Chondrocyte (in vitro differentiated cells): Measurements from ENCODE around the gene ETV1. TPM values are rescaled to one million over a fixed set of nuclear protein-coding genes. Genes with fewer than 3 reads are reported as not detected.

Source experiments
- DNase-seq: peaks from one replicate; pipeline ENCODE4 v3.0.0; 2021; ENCODE audit warnings: mixed read lengths, low spot score
- H3K27ac Mint-ChIP-seq: one replicate; pipeline ENCODE4 v1.8.0; 2021; ENCODE audit warnings: mild to moderate bottlenecking, moderate library complexity, mixed read lengths; ENCODE audit not compliant: unreplicated experiment
- H3K27me3 Mint-ChIP-seq: 2 replicates; pipeline ENCODE4 v1.8.0; 2021; ENCODE audit warnings: low read depth, mixed read lengths
- H3K36me3 Mint-ChIP-seq: 2 replicates; pipeline ENCODE4 v1.8.0; 2021; ENCODE audit warnings: low read depth, mixed read lengths
- H3K4me1 Mint-ChIP-seq: 2 replicates; pipeline ENCODE4 v1.8.0; 2021; ENCODE audit warnings: low read depth, mild to moderate bottlenecking, mixed read lengths
- H3K4me3 Mint-ChIP-seq: one replicate; pipeline ENCODE4 v1.8.0; 2021; ENCODE audit warnings: mild to moderate bottlenecking, moderate library complexity, mixed read lengths; ENCODE audit not compliant: unreplicated experiment
- H3K9me3 Mint-ChIP-seq: 2 replicates; pipeline ENCODE4 v1.8.0; 2021; ENCODE audit warnings: low read depth, mixed read lengths
- total RNA-seq: library from RNA; stranded (reverse); gene quantifications from 3 replicates; pipeline ENCODE4 v1.2.1, GENCODE V29; 2021
- TF ChIP-seq, protein P1 (sequence below): fragments of 200-600 bp; sonication (generic); IDR thresholded peaks from 2 replicates; pipeline ENCODE4 v1.5.0; 2021; ENCODE audit warnings: antibody characterized with exemption, mild to moderate bottlenecking, moderate library complexity

The ETV1 gene
- total RNA-seq, 1 donor from 2014 or later, result 2.7 TPM

DNA sequence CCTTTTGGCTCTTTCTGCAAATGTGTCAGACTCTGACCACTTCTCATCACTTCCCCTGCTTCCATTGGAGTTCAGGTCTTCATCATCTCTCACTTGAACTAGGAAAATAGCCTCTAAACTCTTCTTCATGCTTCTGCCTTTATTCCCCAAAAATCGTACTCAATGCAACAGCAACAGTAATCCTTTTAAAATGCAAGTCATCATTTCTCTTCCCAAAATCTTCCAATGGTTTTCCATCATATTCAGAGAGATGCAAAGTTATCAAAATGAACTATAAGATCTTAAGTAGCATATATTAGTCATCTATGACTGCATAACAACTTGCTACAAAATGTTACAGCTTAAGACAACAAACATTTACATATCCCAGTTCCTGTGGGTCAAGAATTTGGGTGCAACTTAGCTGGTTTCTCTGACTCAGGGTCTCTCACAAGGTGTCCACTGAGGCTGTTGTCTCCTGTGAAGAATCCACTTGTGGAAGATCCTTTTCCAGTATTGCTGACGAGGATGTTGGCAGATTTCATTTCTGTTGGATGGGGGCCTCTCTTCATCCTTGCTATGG is 31.0 kb upstream of the ETV1 start:
- Mint-ChIP-seq H3K4me3 (no peak overlapping the region), H3K9me3 (no peaks in the 10 kb centered on the region), H3K27ac (no peak overlapping the region), H3K27me3 (no peaks in the 10 kb centered on the region), H3K36me3 (no peaks in the 10 kb centered on the region), H3K4me1 (peaks cover 6% of the 10 kb centered on the region)
- no peak for DNase-seq
- TF ChIP-seq, protein P1, sequence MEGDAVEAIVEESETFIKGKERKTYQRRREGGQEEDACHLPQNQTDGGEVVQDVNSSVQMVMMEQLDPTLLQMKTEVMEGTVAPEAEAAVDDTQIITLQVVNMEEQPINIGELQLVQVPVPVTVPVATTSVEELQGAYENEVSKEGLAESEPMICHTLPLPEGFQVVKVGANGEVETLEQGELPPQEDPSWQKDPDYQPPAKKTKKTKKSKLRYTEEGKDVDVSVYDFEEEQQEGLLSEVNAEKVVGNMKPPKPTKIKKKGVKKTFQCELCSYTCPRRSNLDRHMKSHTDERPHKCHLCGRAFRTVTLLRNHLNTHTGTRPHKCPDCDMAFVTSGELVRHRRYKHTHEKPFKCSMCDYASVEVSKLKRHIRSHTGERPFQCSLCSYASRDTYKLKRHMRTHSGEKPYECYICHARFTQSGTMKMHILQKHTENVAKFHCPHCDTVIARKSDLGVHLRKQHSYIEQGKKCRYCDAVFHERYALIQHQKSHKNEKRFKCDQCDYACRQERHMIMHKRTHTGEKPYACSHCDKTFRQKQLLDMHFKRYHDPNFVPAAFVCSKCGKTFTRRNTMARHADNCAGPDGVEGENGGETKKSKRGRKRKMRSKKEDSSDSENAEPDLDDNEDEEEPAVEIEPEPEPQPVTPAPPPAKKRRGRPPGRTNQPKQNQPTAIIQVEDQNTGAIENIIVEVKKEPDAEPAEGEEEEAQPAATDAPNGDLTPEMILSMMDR, result no peak

DNA sequence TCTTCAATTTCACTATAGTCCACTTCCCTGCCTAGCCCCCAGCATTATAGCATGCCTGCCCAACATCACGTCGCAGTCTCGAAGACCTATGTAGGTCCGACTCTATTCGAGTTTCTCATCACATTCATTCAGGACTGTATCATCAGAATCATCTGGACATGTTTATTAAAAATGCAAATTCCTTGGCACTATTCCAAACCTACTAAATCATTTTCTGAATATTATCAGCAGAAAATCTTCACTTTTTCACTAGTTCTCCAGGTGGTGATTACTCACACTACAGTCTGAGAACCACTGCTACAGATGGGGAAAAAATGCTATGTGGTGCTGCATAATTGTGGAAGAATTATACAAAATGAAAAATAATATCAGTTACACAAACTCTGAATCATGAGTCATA is 29.3 kb upstream of the ETV1 start:
- no peak for DNase-seq
- no peaks in the 10 kb centered on the region for H3K27me3 Mint-ChIP-seq
- no peak overlapping the region for H3K27ac Mint-ChIP-seq
- TF ChIP-seq, protein P1, result no peak
- no peaks in the 10 kb centered on the region for H3K36me3 Mint-ChIP-seq
- H3K4me1 Mint-ChIP-seq, result peaks cover 15% of the 10 kb centered on the region
- no peak overlapping the region for H3K4me3 Mint-ChIP-seq
- H3K9me3 Mint-ChIP-seq, result no peaks in the 10 kb centered on the region

DNA sequence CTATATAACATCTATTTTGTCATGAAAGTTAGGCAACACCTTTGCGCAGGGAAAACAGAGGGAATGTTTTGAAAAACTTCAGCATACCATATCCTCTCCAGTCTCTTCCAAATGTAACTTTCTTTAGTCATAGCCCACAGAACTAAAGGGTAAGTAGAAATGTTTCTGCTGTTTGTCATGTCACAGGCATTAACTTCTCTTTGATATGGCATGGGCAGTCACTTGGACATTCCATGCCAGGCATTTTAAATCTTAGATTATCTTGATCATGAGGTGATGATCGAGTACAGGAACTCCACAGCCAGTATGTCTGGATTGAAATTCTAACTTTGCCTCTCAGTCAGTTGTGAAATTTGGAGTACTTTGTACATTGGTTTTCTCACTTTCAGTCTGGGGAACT is 27.5 kb upstream of the ETV1 start:
- TF ChIP-seq, protein P1, result no peak
- Mint-ChIP-seq H3K36me3 (no peaks in the 10 kb centered on the region), H3K4me1 (peaks cover 24% of the 10 kb centered on the region), H3K9me3 (no peaks in the 10 kb centered on the region), H3K27ac (no peak overlapping the region), H3K27me3 (no peaks in the 10 kb centered on the region), H3K4me3 (no peak overlapping the region)
- DNase-seq, result no peak

DNA sequence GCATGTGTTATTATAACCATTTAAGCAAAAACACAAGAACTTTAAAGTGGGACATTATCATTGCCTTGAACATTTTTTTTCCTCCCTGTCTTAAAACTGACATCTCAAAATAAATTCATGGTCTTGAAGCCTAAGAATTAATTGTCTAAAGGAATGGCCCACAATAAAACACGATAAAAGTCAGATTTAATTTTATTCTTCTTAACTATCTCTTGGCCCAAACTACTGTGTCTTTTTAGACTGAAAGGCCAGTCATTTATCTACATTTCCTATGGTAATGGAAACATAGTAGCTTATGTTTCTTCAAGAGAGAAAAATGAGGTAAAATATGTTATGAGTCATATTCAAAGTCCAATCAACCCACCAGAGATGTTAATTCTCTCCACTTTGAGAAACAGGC is 24.4 kb upstream of the ETV1 start:
- Mint-ChIP-seq H3K36me3 (no peaks in the 10 kb centered on the region), H3K4me1 (peaks cover 24% of the 10 kb centered on the region), H3K27me3 (no peaks in the 10 kb centered on the region), H3K9me3 (no peaks in the 10 kb centered on the region), H3K27ac (peak overlapping the region; percentile 74), H3K4me3 (no peak overlapping the region)
- DNase-seq, result no peak
- TF ChIP-seq, protein P1, result no peak

DNA sequence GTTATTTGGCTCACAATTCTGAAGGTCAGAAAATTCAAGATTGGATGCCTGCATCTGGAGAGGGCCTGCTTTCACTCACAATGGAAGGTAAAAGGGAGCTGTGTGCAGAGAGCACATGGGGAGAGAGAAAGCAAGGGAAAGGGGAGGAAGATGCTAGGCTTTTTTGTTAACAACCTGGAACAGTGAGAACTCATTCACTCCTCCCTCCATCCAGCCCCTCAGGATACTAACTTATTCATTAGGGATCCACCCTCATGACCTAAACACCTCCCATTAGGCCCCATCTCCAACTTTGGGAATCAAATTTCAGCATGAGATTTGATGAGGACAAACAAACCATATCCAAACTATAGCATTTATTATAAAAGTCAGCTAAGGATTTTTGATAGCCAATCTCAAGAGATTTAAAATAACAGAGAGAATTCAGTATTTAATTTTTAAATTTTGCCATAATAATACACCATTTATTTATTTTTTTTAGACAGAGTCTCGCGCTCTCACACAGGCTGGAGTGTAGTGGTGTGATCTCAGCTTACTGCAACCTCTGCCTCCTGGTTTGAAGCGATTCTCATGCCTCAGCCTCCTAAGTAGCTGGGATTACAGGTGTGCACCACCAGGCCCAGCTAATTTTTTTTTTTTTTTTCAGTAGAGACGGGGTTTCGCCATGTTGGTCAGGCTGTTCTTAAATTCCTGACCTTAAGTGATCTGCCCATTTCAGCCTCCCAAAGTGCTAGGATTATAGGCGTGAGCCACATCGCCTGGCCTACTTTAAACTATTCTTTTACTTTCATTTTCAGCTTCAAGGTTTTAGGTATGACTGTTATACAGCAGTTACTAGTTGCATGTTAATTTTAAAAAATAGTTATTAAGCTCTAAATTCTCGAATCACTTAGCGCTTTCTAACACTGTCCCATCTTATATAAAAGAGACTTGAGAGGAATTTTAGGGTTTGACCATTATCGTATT is 20.3 kb upstream of the ETV1 start:
- H3K27me3 Mint-ChIP-seq, result no peaks in the 10 kb centered on the region
- no peak overlapping the region for H3K27ac Mint-ChIP-seq
- H3K4me1 Mint-ChIP-seq, result peaks cover 20% of the 10 kb centered on the region
- TF ChIP-seq, protein P1, result no peak
- no peaks in the 10 kb centered on the region for H3K36me3 Mint-ChIP-seq
- no peak overlapping the region for H3K4me3 Mint-ChIP-seq
- H3K9me3 Mint-ChIP-seq, result no peaks in the 10 kb centered on the region
- DNase-seq, result no peak
